H1 (cell line): ENCODE data around the gene ADRB1. TPM values are rescaled to one million over a fixed set of nuclear protein-coding genes. Genes with fewer than 3 reads are reported as not detected.

Experiments
- CTCF ChIA-PET: fragments of 300-600 bp; sonication (Branson Sonifier 250); formaldehyde crosslinking; loops from one replicate; lab custom pipeline; 2021; ENCODE audit not compliant: partially characterized antibody; lab: Charles Lee
- POLR2A ChIA-PET: fragments of 300-600 bp; sonication (Branson Sonifier 250); formaldehyde crosslinking; loops from one replicate; lab custom pipeline; 2021; ENCODE audit warnings: inconsistent platforms; ENCODE audit not compliant: partially characterized antibody; lab: Charles Lee
- DNase-seq, 2 experiments: peaks; one replicate each; pipeline versions ENCODE4 v3.0.0 to v3.0.0-alpha.2; 2010 to 2022; ENCODE audit warnings: low spot score in 2 of 2, low read depth in 1 of 2, mixed read lengths in 1 of 2
- FAIRE-seq: peaks from 2 replicates; lab custom pipeline; 2011; peaks lifted over from hg19 to GRCh38; lab: Jason Lieb, UNC
- H2AFZ ChIP-seq: 2 replicates; pipeline ENCODE4 v1.8.1; 2012; ENCODE audit warnings: low read length, inconsistent platforms
- H2AK5ac ChIP-seq: 2 replicates; pipeline ENCODE4 v1.6.1; 2013; ENCODE audit warnings: low read depth, low read length
- H2BK120ac ChIP-seq: replicated peaks from 2 replicates; pipeline ENCODE3; 2013; ENCODE audit warnings: low read depth, low read length, inconsistent platforms
- H2BK12ac ChIP-seq: 2 replicates; pipeline ENCODE4 v1.6.1; 2013; ENCODE audit warnings: low read depth, low read length
- H2BK15ac ChIP-seq: 2 replicates; pipeline ENCODE4 v1.6.1; 2013; ENCODE audit warnings: low read length
- H2BK20ac ChIP-seq: 2 replicates; pipeline ENCODE4 v1.6.1; 2013; ENCODE audit warnings: low read length
- H2BK5ac ChIP-seq: 2 replicates; pipeline ENCODE4 v1.6.1; 2013; ENCODE audit warnings: low read depth, low read length
- H3K14ac ChIP-seq: 2 replicates; pipeline ENCODE4 v1.6.1; 2013; ENCODE audit warnings: inconsistent platforms; ENCODE audit not compliant: insufficient read length
- H3K18ac ChIP-seq: 2 replicates; pipeline ENCODE4 v1.6.1; 2013; ENCODE audit warnings: low read length; ENCODE audit errors: extremely low read depth
- H3K23ac ChIP-seq: 2 replicates; pipeline ENCODE4 v1.6.1; 2013; ENCODE audit warnings: inconsistent platforms; ENCODE audit not compliant: insufficient read length
- H3K23me2 ChIP-seq: 2 replicates; pipeline ENCODE4 v1.6.1; 2013; ENCODE audit warnings: low read depth, low read length
- H3K27ac ChIP-seq: 2 replicates; pipeline ENCODE4 v1.6.1; 2011; ENCODE audit warnings: low read depth, low read length, inconsistent platforms
- H3K27me3 ChIP-seq, 4 experiments: replicated peaks in 1 of 4; 1 replicate in 1 of 4; 2 replicates in 3 of 4; pipeline versions ENCODE4 v1.6.1 to v1.8.1; 2011 to 2013; ENCODE audit warnings: low read length in 3 of 4, mild to moderate bottlenecking in 3 of 4, inconsistent platforms in 2 of 4, mixed read lengths in 2 of 4, moderate library complexity in 1 of 4; ENCODE audit not compliant: control insufficient read depth in 3 of 4, insufficient read depth in 3 of 4; ENCODE audit errors: extremely low read depth in 1 of 4
- H3K36me3 ChIP-seq, 4 experiments: 2 replicates each; pipeline versions ENCODE4 v1.6.1 to v1.8.1; 2011 to 2013; ENCODE audit warnings: mild to moderate bottlenecking in 4 of 4, low read length in 3 of 4, moderate library complexity in 2 of 4, control low read depth in 1 of 4, inconsistent platforms in 1 of 4; ENCODE audit not compliant: insufficient read depth in 4 of 4, control insufficient read depth in 2 of 4
- H3K4ac ChIP-seq: replicated peaks from 2 replicates; pipeline ENCODE3; 2013; ENCODE audit warnings: low read length, low read depth, mixed read lengths, inconsistent platforms; ENCODE audit not compliant: insufficient read length
- H3K4me1 ChIP-seq, 4 experiments: replicated peaks in 1 of 4; 1 replicate in 1 of 4; 2 replicates in 3 of 4; pipeline versions ENCODE4 v1.6.1 to v1.8.1; 2011 to 2013; ENCODE audit warnings: low read length in 3 of 4, inconsistent platforms in 2 of 4, mixed read lengths in 1 of 4; ENCODE audit not compliant: insufficient read depth in 4 of 4, control insufficient read depth in 3 of 4
- H3K4me2 ChIP-seq, 2 experiments: 2 replicates each; pipeline versions ENCODE4 v1.6.1 to v1.8.1; 2011 to 2013; ENCODE audit warnings: low read depth in 2 of 2, low read length in 2 of 2, control low read depth in 1 of 2, inconsistent platforms in 1 of 2, mild to moderate bottlenecking in 1 of 2; ENCODE audit not compliant: insufficient read depth in 1 of 2
- H3K4me3 ChIP-seq, 4 experiments: fragments of 200-600, 300-600 bp in 1 of 4; sonication (generic), shearing (Covaris generic), sonication (Bioruptor Twin) in 1 of 4; 2 replicates each; pipeline versions ENCODE4 v1.5.1 to v1.8.1; 2011 to 2016; ENCODE audit warnings: low read length in 4 of 4, low read depth in 3 of 4, control low read depth in 2 of 4, inconsistent platforms in 2 of 4, mild to moderate bottlenecking in 2 of 4, mixed read lengths in 1 of 4, moderate library complexity in 1 of 4; ENCODE audit not compliant: insufficient read depth in 2 of 4; ENCODE audit errors: extremely low read depth in 1 of 4
- H3K56ac ChIP-seq: replicated peaks from 2 replicates; pipeline ENCODE3; 2013; ENCODE audit warnings: low read depth, mild to moderate bottlenecking, mixed read lengths, low read length, inconsistent platforms; ENCODE audit not compliant: insufficient read length
- H3K79me1 ChIP-seq: 2 replicates; pipeline ENCODE4 v1.6.1; 2013; ENCODE audit warnings: low read depth, low read length, control low read depth
- H3K79me2 ChIP-seq, 2 experiments: 2 replicates each; pipeline versions ENCODE4 v1.6.1 to v1.8.1; 2012 to 2013; ENCODE audit warnings: low read length in 2 of 2, mild to moderate bottlenecking in 2 of 2, inconsistent platforms in 1 of 2; ENCODE audit not compliant: insufficient read depth in 2 of 2, control insufficient read depth in 1 of 2
- H3K9ac ChIP-seq, 4 experiments: replicated peaks in 1 of 4; 1 replicate in 1 of 4; 2 replicates in 3 of 4; pipeline versions ENCODE4 v1.6.1 to v1.8.1; 2011 to 2013; ENCODE audit warnings: low read depth in 3 of 4, low read length in 3 of 4, control low read depth in 2 of 4, mild to moderate bottlenecking in 2 of 4, moderate library complexity in 2 of 4, inconsistent platforms in 1 of 4; ENCODE audit errors: extremely low read depth in 1 of 4
- H3K9me3 ChIP-seq, 2 experiments: 2 replicates each; pipeline versions ENCODE4 v1.6.1 to v1.8.1; 2012 to 2013; ENCODE audit warnings: mild to moderate bottlenecking in 2 of 2, moderate library complexity in 2 of 2, control low read depth in 1 of 2, inconsistent platforms in 1 of 2, low read depth in 1 of 2, low read length in 1 of 2, mixed read lengths in 1 of 2; ENCODE audit not compliant: insufficient read depth in 2 of 2
- H4K20me1 ChIP-seq, 2 experiments: replicated peaks in 1 of 2; 2 replicates each; pipeline versions ENCODE3 to v1.8.1; 2011 to 2013; ENCODE audit warnings: inconsistent platforms in 2 of 2, low read length in 2 of 2, mild to moderate bottlenecking in 1 of 2; ENCODE audit not compliant: insufficient read depth in 2 of 2, control insufficient read depth in 1 of 2
- H4K5ac ChIP-seq: 2 replicates; pipeline ENCODE4 v1.6.1; 2013; ENCODE audit warnings: low read length, low read depth, mixed read lengths, inconsistent platforms; ENCODE audit not compliant: insufficient read length
- H4K8ac ChIP-seq: 2 replicates; pipeline ENCODE4 v1.8.0; 2013; ENCODE audit warnings: mild to moderate bottlenecking, moderate library complexity, low read length, inconsistent platforms; ENCODE audit not compliant: insufficient read depth; ENCODE audit errors: extremely low read depth
- H4K91ac ChIP-seq: replicated peaks from 2 replicates; pipeline ENCODE3; 2013; ENCODE audit warnings: low read length, mixed read lengths, inconsistent platforms; ENCODE audit not compliant: insufficient read length
- GTF2F1 ChIP-seq: IDR thresholded peaks from 2 replicates; pipeline ENCODE4 v1.6.1; 2012; ENCODE audit warnings: low read depth, low read length, improper control_type of control experiment, borderline replicate concordance
- JUN ChIP-seq: IDR thresholded peaks from 2 replicates; pipeline ENCODE4 v1.6.1; 2011; ENCODE audit warnings: low read depth, mild to moderate bottlenecking, improper control_type of control experiment, low read length
- KDM4A ChIP-seq: IDR thresholded peaks from one replicate; pipeline ENCODE4 v1.7.1; 2012; ENCODE audit warnings: low read depth, mild to moderate bottlenecking, moderate library complexity, low read length, inconsistent platforms; ENCODE audit not compliant: severe bottlenecking
- NANOG ChIP-seq: IDR thresholded peaks from 2 replicates; pipeline ENCODE4 v1.6.1; 2011; ENCODE audit warnings: low read length, low read depth, mild to moderate bottlenecking, inconsistent platforms; ENCODE audit not compliant: insufficient read depth, poor library complexity, severe bottlenecking
- NRF1 ChIP-seq: IDR thresholded peaks from 2 replicates; pipeline ENCODE4 v1.6.1; 2011; ENCODE audit warnings: mild to moderate bottlenecking, low read depth, low read length, improper control_type of control experiment
- SIX5 ChIP-seq: IDR thresholded peaks from 2 replicates; pipeline ENCODE4 v1.6.1; 2011; ENCODE audit warnings: mild to moderate bottlenecking, low read depth, low read length
- SP4 ChIP-seq: IDR thresholded peaks from 2 replicates; pipeline ENCODE4 v1.6.1; 2012; ENCODE audit warnings: low read length, inconsistent platforms
- SUZ12 ChIP-seq: fragments of 200-600 bp; sonication (generic); IDR thresholded peaks from 2 replicates; pipeline ENCODE4 v1.6.1; 2012; ENCODE audit warnings: mild to moderate bottlenecking, inconsistent platforms, low read length, moderate library complexity, mixed read lengths
- WGBS, 2 experiments: shearing (Covaris generic) in 1 of 2; methylation state at CpG; one replicate each; pipeline versions ENCODE4 v1.1.6 to v1.1.7; 2013 to 2015; ENCODE audit warnings: low lambda C conversion rate in 2 of 2, mixed read lengths in 2 of 2, inconsistent platforms in 1 of 2, low coverage in 1 of 2, missing lambda C conversion rate in 1 of 2; ENCODE audit not compliant: insufficient replicate concordance in 2 of 2, insufficient coverage in 1 of 2, insufficient read length in 1 of 2; ENCODE audit errors: extremely low coverage in 1 of 2, missing lambda C conversion rate in 1 of 2; 5-methylcytosine and 5-hydroxymethylcytosine counted together
- polyA plus RNA-seq, 7 experiments: library from polyadenylated mRNA; depleted of rRNA in 3 of 7; stranded (reverse) in 5 of 7; unstranded in 2 of 7; fragments of >200 nt in 5 of 7; fragments of 200-250 nt in 2 of 7; gene quantifications; 1 replicate in 5 of 7; 2 replicates in 1 of 7; 4 replicates in 1 of 7; pipeline versions ENCODE4 v1.2.1 to v1.2.3, GENCODE V29; 2011 to 2013; ENCODE audit warnings: missing spikeins in 2 of 7, mixed read lengths in 2 of 7
- total RNA-seq: library from RNA; stranded (reverse); fragmentation: NEBNext Ultra II Directional; extraction: Animal tissue kit (Norgen Biotek cat#: 25700); gene quantifications from 2 replicates; pipeline ENCODE4 v1.2.1, GENCODE V29; 2021
- TF ChIP-seq, protein P1 (sequence below), 3 experiments: IDR thresholded peaks; 1 replicate in 2 of 3; 2 replicates in 1 of 3; pipeline versions ENCODE4 v1.5.1 to v1.6.1; 2011; ENCODE audit warnings: low read length in 3 of 3, mild to moderate bottlenecking in 3 of 3, inconsistent platforms in 2 of 3, low read depth in 1 of 3, moderate library complexity in 1 of 3; ENCODE audit not compliant: insufficient read depth in 1 of 3; ENCODE audit errors: control extremely low read depth in 1 of 3

ADRB1 gene
- total and polyA plus RNA-seq, 2 of the 8 experiments (the other 6 are each of a cell fraction or from before 2014, with no cell fraction given), result 0.14 to 0.48 TPM

DNA sequence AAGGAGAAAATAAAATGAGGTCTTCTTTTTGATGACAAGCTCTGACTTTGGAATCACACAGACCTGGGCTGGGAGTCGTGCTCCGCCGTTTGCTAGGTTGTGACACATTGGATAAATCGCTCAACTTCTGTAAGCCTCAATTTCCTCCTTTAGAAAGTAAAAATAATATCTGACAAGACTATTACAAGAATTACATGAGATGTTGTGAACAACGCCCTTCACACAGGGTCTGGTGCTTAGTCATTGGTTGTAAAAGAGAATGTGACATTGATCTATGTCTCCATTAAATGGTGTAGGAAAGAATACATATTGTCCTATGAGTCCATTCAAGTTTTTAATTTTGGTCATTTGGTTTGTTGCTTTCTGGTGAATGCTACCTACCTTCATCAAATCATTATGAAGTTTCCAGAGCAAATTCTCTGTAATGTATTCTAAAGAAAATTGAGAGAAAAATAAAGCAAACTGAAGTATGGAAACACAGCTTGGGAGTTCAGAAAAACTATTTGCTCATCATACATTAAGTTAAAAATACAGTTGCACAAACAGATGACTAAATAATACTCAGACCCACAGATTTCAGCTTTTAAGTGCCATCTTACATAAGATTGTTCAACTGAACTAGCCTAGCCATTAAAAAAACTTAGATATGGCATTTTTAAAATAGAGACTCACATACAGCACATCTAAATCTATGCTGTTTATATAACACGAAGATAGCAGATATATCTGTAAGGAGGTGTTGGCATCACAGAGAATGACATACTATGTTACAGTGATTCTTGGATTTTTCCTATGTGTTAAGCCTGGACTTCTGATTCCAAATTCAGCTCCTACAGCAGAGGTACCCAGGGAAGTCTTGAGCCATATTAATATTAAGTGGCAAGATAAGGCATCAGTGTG is 12.3 kb upstream of the ADRB1 start:
- no peak for FAIRE-seq
- no peak for TF ChIP-seq SP4
- no peak for TF ChIP-seq NRF1
- TF ChIP-seq, protein P1, sequence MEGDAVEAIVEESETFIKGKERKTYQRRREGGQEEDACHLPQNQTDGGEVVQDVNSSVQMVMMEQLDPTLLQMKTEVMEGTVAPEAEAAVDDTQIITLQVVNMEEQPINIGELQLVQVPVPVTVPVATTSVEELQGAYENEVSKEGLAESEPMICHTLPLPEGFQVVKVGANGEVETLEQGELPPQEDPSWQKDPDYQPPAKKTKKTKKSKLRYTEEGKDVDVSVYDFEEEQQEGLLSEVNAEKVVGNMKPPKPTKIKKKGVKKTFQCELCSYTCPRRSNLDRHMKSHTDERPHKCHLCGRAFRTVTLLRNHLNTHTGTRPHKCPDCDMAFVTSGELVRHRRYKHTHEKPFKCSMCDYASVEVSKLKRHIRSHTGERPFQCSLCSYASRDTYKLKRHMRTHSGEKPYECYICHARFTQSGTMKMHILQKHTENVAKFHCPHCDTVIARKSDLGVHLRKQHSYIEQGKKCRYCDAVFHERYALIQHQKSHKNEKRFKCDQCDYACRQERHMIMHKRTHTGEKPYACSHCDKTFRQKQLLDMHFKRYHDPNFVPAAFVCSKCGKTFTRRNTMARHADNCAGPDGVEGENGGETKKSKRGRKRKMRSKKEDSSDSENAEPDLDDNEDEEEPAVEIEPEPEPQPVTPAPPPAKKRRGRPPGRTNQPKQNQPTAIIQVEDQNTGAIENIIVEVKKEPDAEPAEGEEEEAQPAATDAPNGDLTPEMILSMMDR (IDR thresholded peaks at IDR 0.05; ENCODE audit: control extremely low read depth in 1 of 3, insufficient read depth in 1 of 3, low read depth in 1 of 3, low read length in 3 of 3), result no peak
- no peak for TF ChIP-seq GTF2F1
- no peak for TF ChIP-seq SIX5
- no peak for TF ChIP-seq JUN
- TF ChIP-seq KDM4A, result no peak
- TF ChIP-seq SUZ12, result no peak
- TF ChIP-seq NANOG, result no peak

More for the DNA sequence above, 12.3 kb upstream of the ADRB1 start:
- Histone ChIP-seq H3K56ac (no peak overlapping the region), H3K14ac (no peak overlapping the region), H2BK12ac (no peak overlapping the region), H3K36me3 (no peaks in the 10 kb centered on the region), H2AFZ (no peak overlapping the region), H3K18ac (no peak overlapping the region), H4K20me1 (no peaks in the 10 kb centered on the region), H2BK15ac (no peak overlapping the region), H3K9ac (no peak overlapping the region), H3K23me2 (no peaks in the 10 kb centered on the region; the same call in 1 of the 2 replicates), H4K8ac (no peak overlapping the region), H3K4ac (no peak overlapping the region), H3K9me3 (no peaks in the 10 kb centered on the region), H3K4me1 (no peaks in the 10 kb centered on the region), H3K79me2 (no peaks in the 10 kb centered on the region), H4K91ac (no peak overlapping the region), H3K4me3 (no peak overlapping the region), H3K23ac (no peak overlapping the region), H2BK20ac (no peak overlapping the region), H4K5ac (no peak overlapping the region), H3K27me3 (no peaks in the 10 kb centered on the region), H2BK5ac (no peak overlapping the region), H3K27ac (no peak overlapping the region), H3K4me2 (no peak overlapping the region), H2BK120ac (no peak overlapping the region), H3K79me1 (no peaks in the 10 kb centered on the region), H2AK5ac (no peak overlapping the region)
- ChIA-PET CTCF (interaction anchor here (0.6 to 0.9 kb wide), 2 partner anchors 51 to 718 kb away, joined by 3 to 4 read pairs; no protein-coding TSS in a partner anchor), POLR2A (no interaction called here)
- WGBS, 2 experiments, result 95% methylated on average over 6 of the region's 6 CpGs; no CpG with 5 or more reads in 1 of the 2 experiments
- no peak for DNase-seq
